Right renal pelvis (tissue), 4 donors: ENCODE data around the gene PRDM16. TPM values are rescaled to one million over a fixed set of nuclear protein-coding genes. Genes with fewer than 3 reads are reported as not detected.

Experiments
- DNase-seq, 4 donors: peaks; one replicate each; pipeline ENCODE4 v3.0.0-alpha.2; 2013; ENCODE audit warnings: low read depth in 4 of 4, low spot score in 3 of 4, missing footprints in 1 of 4
- polyA plus RNA-seq, 4 donors: library from polyadenylated mRNA; unstranded; fragments of 120-200 nt; gene quantifications; one replicate each; pipeline ENCODE4 v1.2.1, GENCODE V29; 2013; ENCODE audit not compliant: insufficient read length in 4 of 4

The PRDM16 gene
- polyA plus RNA-seq, 4 donors: 6.0 to 8.1 (median 7.0) TPM

- no peak for DNase-seq
Observed at GRCh38 chr1:3119061-3119460, 50.1 kb downstream of the PRDM16 start.

- peak in 2 of 4 donors; percentile 33 to 39 for DNase-seq
Observed at GRCh38 chr1:3119725-3120124, 50.7 kb downstream of the PRDM16 start.

- DNase-seq: no peak
Observed at GRCh38 chr1:3120140-3120539, 51.1 kb downstream of the PRDM16 start.

- no peak for DNase-seq
Observed at GRCh38 chr1:3120994-3121393, 52.0 kb downstream of the PRDM16 start.

- no peak for DNase-seq
Observed at GRCh38 chr1:3121401-3122210, 52.6 kb downstream of the PRDM16 start.

- no peak for DNase-seq
Observed at GRCh38 chr1:3122311-3122710, 53.3 kb downstream of the PRDM16 start.

GRCh38 chr1:3124246-3124645 is 55.2 kb downstream of the PRDM16 start:
- no peak for DNase-seq

GRCh38 chr1:3125078-3125477 is 56.1 kb downstream of the PRDM16 start:
- DNase-seq: no peak

GRCh38 chr1:3125546-3126368 is 56.8 kb downstream of the PRDM16 start:
- DNase-seq: no peak

GRCh38 chr1:3126756-3127678 is 58.0 kb downstream of the PRDM16 start:
- DNase-seq: no peak

- DNase-seq: no peak
Observed at GRCh38 chr1:3127738-3128137, 58.7 kb downstream of the PRDM16 start.

GRCh38 chr1:3128431-3129132 is 59.6 kb downstream of the PRDM16 start:
- DNase-seq: no peak

GRCh38 chr1:3129133-3129490 is 60.1 kb downstream of the PRDM16 start:
- no peak for DNase-seq

- no peak for DNase-seq
Observed at GRCh38 chr1:3130268-3130667, 61.3 kb downstream of the PRDM16 start.

- no peak for DNase-seq
Observed at GRCh38 chr1:3132660-3133059, 63.7 kb downstream of the PRDM16 start.

GRCh38 chr1:3133686-3134085 is 64.7 kb downstream of the PRDM16 start:
- DNase-seq: no peak

- no peak for DNase-seq
Observed at GRCh38 chr1:3134381-3135072, 65.5 kb downstream of the PRDM16 start.

- no peak for DNase-seq
Observed at GRCh38 chr1:3135073-3135702, 66.2 kb downstream of the PRDM16 start.
